Ovary (tissue), 9 donors: ENCODE results near the gene HTRA1. TPM values are rescaled to one million over a fixed set of nuclear protein-coding genes. Genes with fewer than 3 reads are reported as not detected.

Source experiments
- DNase-seq, 5 donors: peaks; one replicate each; pipeline ENCODE4 v3.0.0-alpha.2; 2019 to 2020
- H3K27ac ChIP-seq, 2 donors: fragments of 200-600 bp; one replicate each; pipeline versions ENCODE4 v1.5.1 to v1.8.0; 2019 to 2022
- H3K27me3 ChIP-seq: fragments of 200-600 bp; one replicate; pipeline ENCODE4 v1.8.0; 2022
- H3K36me3 ChIP-seq: fragments of 200-600 bp; sonication (generic); one replicate; pipeline ENCODE4 v1.5.1; 2019
- H3K4me1 ChIP-seq: one replicate; pipeline ENCODE4 v1.8.1; 2013; ENCODE audit warnings: mild to moderate bottlenecking, moderate library complexity; ENCODE audit not compliant: insufficient read depth
- H3K4me3 ChIP-seq: fragments of 200-600 bp; sonication (generic); one replicate; pipeline ENCODE4 v1.5.1; 2017
- H3K9me3 ChIP-seq, 2 donors: fragments of 200-600 bp in 1 of 2; sonication (generic) in 1 of 2; one replicate each; pipeline versions ENCODE4 v1.5.1 to v1.8.1; 2013 to 2019; ENCODE audit warnings: mild to moderate bottlenecking in 1 of 2, moderate library complexity in 1 of 2
- EP300 ChIP-seq: sonication (generic); formaldehyde crosslinking; IDR thresholded peaks from one replicate; pipeline ENCODE4 v1.6.1; 2017; ENCODE audit warnings: antibody characterized with exemption
- POLR2A ChIP-seq: fragments of 450-650 bp; IDR thresholded peaks from one replicate; pipeline ENCODE4 v1.6.1; 2017; ENCODE audit warnings: antibody characterized with exemption, mild to moderate bottlenecking, moderate library complexity
- WGBS, 3 donors: extraction: QIAGEN DNeasy Blood & Tissue Kit in 1 of 3; methylation state at CpG; one replicate each; pipeline versions ENCODE4 v1.1.5 to v1.1.7; 2013 to 2017; 5-methylcytosine and 5-hydroxymethylcytosine counted together
- intact Hi-C, 4 donors: fragments of 100-400 bp; cut with DNase I; formaldehyde crosslinking; loops; one replicate each; pipeline versions ENCODE4 v1.11.0 to v1.15.1; 2022 to 2023
- polyA plus RNA-seq, 2 donors: library from polyadenylated mRNA; stranded (reverse); fragments of 200-250 nt in 1 of 2; fragments of 350-450 nt in 1 of 2; fragmentation: Illumina TruSeq in 1 of 2; extraction: RNeasy Lipid Tissue Mini Kit (QIAGEN cat#74804) in 1 of 2; gene quantifications; one replicate each; pipeline ENCODE4 v1.2.3, GENCODE V29; 2013 to 2014
- total RNA-seq, 7 donors: library from RNA; depleted of rRNA in 2 of 7; stranded (reverse); fragments of >200 nt in 2 of 7; fragmentation: NEBNext Ultra II Directional in 3 of 7; extraction: Animal tissue kit (Norgen Biotek cat#: 25700) in 3 of 7; gene quantifications; one replicate each; pipeline versions ENCODE4 v1.1.0 to v1.2.4, GENCODE V29; 2016 to 2023
- TF ChIP-seq, protein P1 (sequence below), 3 donors: fragments of 450-650 bp in 2 of 3; fragments of 200-600 bp in 1 of 3; IDR thresholded peaks; one replicate each; pipeline versions ENCODE4 v1.5.1 to v1.8.0; 2016 to 2022; ENCODE audit warnings: antibody characterized with exemption in 3 of 3, mild to moderate bottlenecking in 1 of 3
- donor health status: DM: no; HTN: no; CAD: no; lungs with moderate emphysema.
- donor health status: DM: no; HTN: no; CAD: no.
- donor health status: Bipolar disorder and iron deficiency.
- donor health status: DM: yes; HTN: yes; CAD: no.
- donor health status: DM: no; HTN: no; CAD: no.
- donor health status: DM: yes; HTN: yes; CAD: no.

HTRA1 gene
- total and polyA plus RNA-seq, 9 donors, result 194 to 947 (median 356) TPM

- Histone ChIP-seq H3K27me3 (no peaks in the 10 kb centered on the region), H3K36me3 (no peaks in the 10 kb centered on the region), H3K27ac (no peak overlapping the region), H3K4me3 (no peak overlapping the region), H3K9me3 (no peaks in the 10 kb centered on the region), H3K4me1 (no peaks in the 10 kb centered on the region)
- DNase-seq, result no peak
- 93% methylated on average over 8 of the region's 8 CpGs for WGBS, 3 donors
- intact Hi-C loops, result no loop called here
- no peak for TF ChIP-seq POLR2A
- no peak for TF ChIP-seq EP300
- TF ChIP-seq, protein P1, sequence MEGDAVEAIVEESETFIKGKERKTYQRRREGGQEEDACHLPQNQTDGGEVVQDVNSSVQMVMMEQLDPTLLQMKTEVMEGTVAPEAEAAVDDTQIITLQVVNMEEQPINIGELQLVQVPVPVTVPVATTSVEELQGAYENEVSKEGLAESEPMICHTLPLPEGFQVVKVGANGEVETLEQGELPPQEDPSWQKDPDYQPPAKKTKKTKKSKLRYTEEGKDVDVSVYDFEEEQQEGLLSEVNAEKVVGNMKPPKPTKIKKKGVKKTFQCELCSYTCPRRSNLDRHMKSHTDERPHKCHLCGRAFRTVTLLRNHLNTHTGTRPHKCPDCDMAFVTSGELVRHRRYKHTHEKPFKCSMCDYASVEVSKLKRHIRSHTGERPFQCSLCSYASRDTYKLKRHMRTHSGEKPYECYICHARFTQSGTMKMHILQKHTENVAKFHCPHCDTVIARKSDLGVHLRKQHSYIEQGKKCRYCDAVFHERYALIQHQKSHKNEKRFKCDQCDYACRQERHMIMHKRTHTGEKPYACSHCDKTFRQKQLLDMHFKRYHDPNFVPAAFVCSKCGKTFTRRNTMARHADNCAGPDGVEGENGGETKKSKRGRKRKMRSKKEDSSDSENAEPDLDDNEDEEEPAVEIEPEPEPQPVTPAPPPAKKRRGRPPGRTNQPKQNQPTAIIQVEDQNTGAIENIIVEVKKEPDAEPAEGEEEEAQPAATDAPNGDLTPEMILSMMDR (IDR thresholded peaks at IDR 0.05), result no peak
These were observed 84.9 kb downstream of the HTRA1 start for GRCh38 chr10:122546242-122546641.

GRCh38 chr10:122548407-122549085, 87.2 kb downstream of the HTRA1 start:
- whole genome bisulfite sequencing, 3 donors, result 88 to 89% (median 89%) methylated on average over 11 of the region's 11 CpGs
- Histone ChIP-seq H3K4me1 (no peaks in the 10 kb centered on the region), H3K4me3 (no peak overlapping the region), H3K9me3 (no peaks in the 10 kb centered on the region), H3K27ac (no peak overlapping the region), H3K27me3 (no peaks in the 10 kb centered on the region), H3K36me3 (no peaks in the 10 kb centered on the region)
- DNase-seq, result no peak
- intact Hi-C loops, result no loop called here
- TF ChIP-seq EP300, result no peak
- TF ChIP-seq POLR2A, result no peak
- TF ChIP-seq, protein P1 (IDR thresholded peaks at IDR 0.05), result no peak

DNA sequence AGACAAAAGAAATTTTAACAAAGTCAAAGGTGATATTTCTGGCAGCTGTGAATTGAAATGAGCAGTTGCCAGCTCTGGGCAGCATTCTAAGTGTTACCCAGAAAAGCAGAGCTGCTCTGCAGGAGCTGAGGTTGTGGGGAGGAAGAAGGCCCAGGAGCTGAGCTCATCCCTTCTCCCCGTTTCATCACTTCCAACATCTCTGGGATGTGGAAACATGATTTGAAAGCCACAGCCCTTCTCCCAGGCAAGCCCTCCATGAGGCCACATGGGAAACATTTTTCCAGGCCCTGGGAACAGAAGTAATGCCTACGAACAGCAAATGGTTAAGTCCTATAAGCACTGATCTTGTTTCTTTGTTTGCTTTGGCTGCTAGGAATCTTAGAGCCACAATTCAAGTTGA, 88.3 kb downstream of the HTRA1 start:
- TF ChIP-seq, protein P1 (IDR thresholded peaks at IDR 0.05), result no peak
- TF ChIP-seq EP300 (no peak), POLR2A (no peak)

GRCh38 chr10:122550427-122550826, 89.1 kb downstream of the HTRA1 start:
- TF ChIP-seq, protein P1 (IDR thresholded peaks at IDR 0.05), result no peak
- TF ChIP-seq EP300, result no peak
- TF ChIP-seq POLR2A, result no peak
- DNase-seq, result no peak
- intact Hi-C loops, result loop anchor here in 1 of 4 donors (10.0 kb wide), 1 partner anchor 256 kb away; no protein-coding TSS in a partner anchor
- no peak overlapping the region for H3K27ac ChIP-seq
- H3K4me1 ChIP-seq, result no peaks in the 10 kb centered on the region
- no peak overlapping the region for H3K4me3 ChIP-seq
- H3K36me3 ChIP-seq, result no peaks in the 10 kb centered on the region
- no peaks in the 10 kb centered on the region for H3K9me3 ChIP-seq
- 91 to 94% (median 94%) methylated on average over 9 of the region's 9 CpGs for WGBS, 3 donors
- no peaks in the 10 kb centered on the region for H3K27me3 ChIP-seq

More for the DNA sequence above, 88.3 kb downstream of the HTRA1 start:
- WGBS, 3 donors, result 86 to 94% (median 86%) methylated on average over 2 of the region's 2 CpGs
- Histone ChIP-seq H3K36me3 (no peaks in the 10 kb centered on the region), H3K4me3 (no peak overlapping the region), H3K27me3 (no peaks in the 10 kb centered on the region), H3K4me1 (no peaks in the 10 kb centered on the region), H3K9me3 (no peaks in the 10 kb centered on the region), H3K27ac (no peak overlapping the region)
- intact Hi-C loops, result loop anchor here in 1 of 4 donors (10.0 kb wide), 1 partner anchor 255 kb away; no protein-coding TSS in a partner anchor
- DNase-seq, result no peak
